Renal cortical epithelial cell (primary cell): Measurements from ENCODE around the gene PCDH15. TPM values are rescaled to one million over a fixed set of nuclear protein-coding genes. Genes with fewer than 3 reads are reported as not detected.
"Not testable (repeated sequence)": the region's sequence is repeated elsewhere in the genome, so short reads cannot be mapped to it uniquely, and the experiment has no call there.

Experiments
- DNase-seq: peaks from one replicate; pipeline ENCODE4 v3.0.0-alpha.2; 2011; ENCODE audit warnings: low read depth
- total RNA-seq: library from RNA; depleted of rRNA; stranded (reverse); fragments of >200 nt; gene quantifications from 2 replicates; pipeline ENCODE4 v1.2.3, GENCODE V29; 2014

PCDH15 gene
- total RNA-seq, 1 donor from 2014 or later = not detected

- DNase-seq = no peak
These were observed 247.0 kb downstream of the PCDH15 start for GRCh38 chr10:54554028-54554427.

GRCh38 chr10:54550016-54550415, 251.0 kb downstream of the PCDH15 start:
- no peak for DNase-seq

GRCh38 chr10:54531296-54531695, 269.7 kb downstream of the PCDH15 start:
- DNase-seq = no peak

DNA sequence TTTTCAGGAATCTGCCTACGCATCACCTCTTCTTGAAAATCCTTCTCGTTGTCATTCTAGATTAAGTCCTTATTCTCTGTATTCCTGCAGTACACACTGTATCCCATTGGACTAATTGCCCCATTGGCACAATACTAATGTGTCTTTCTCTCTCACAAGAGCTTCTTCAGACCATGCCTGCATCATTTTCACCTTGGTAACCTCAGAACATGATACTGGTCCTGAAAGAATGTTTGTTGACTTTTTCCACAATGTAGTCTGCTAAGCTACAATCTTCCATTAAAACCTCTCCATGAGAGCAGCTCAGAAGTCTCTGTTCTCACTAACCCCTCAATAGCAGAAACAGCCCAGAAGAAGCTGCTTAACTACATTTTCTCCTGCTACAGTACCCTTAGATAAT, 270.7 kb downstream of the PCDH15 start:
- no peak for DNase-seq

DNA sequence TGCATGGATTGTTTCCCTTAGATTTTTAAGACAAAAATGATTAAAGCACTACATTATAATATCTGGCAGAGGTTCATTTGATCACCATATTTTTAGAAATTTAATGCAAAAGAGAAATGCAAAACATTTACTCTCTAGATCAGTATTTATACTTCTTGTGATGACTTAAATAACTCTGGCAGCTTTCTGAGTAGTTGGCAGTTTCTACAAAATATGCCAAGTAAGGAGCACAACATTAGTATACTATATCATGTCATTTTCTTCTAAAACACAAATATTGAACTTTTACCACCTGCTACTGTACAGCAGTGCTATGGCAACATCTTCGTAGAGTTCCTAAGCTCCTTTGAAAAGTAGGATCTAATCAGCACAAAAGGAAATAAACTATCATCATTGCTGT, 275.2 kb downstream of the PCDH15 start:
- no peak for DNase-seq

DNA sequence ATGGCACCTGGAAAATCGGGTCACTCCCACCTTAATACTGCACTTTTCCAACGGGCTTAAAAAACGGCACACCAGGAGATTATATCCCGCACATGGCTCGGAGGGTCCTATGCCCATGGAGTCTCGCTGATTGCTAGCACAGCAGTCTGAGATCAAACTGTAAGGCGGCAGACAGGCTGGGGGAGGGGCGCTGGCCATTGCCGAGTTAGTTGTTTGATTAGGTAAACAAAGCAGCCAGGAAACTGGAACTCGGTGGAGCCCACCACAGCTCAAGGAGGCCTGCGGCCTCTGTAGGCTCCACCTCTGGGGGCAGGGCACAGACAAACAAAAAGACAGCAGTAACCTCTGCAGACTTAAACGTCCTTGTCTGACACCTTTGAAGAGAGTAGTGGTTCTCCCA, 285.8 kb downstream of the PCDH15 start:
- DNase-seq = not testable (repeated sequence)

GRCh38 chr10:54503863-54504262, 297.2 kb downstream of the PCDH15 start:
- no peak for DNase-seq

DNA sequence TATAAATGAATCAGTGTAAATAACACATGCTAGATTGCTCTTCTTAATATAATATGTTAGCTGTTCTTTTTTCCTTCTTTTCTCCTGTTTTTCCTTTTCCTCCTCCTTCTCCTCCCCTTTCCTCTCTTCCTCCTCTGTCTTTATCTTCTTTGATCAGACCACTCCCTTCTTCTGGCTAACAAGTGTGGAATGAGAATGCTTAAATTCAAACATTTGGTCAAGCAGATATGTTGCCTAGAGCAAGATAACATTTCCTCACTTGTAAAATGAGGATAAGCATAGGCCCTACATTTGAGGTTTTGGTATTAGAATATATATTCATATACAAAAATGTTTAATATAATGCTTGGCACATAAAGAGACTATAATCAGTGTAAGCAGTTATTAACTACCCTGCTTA, 299.1 kb downstream of the PCDH15 start:
- no peak for DNase-seq

- peak; percentile 79 for DNase-seq
These were observed 304.2 kb downstream of the PCDH15 start for GRCh38 chr10:54496852-54497251.

GRCh38 chr10:54487743-54488142, 313.3 kb downstream of the PCDH15 start:
- DNase-seq = no peak

GRCh38 chr10:54485971-54486370, 315.1 kb downstream of the PCDH15 start:
- no peak for DNase-seq

DNA sequence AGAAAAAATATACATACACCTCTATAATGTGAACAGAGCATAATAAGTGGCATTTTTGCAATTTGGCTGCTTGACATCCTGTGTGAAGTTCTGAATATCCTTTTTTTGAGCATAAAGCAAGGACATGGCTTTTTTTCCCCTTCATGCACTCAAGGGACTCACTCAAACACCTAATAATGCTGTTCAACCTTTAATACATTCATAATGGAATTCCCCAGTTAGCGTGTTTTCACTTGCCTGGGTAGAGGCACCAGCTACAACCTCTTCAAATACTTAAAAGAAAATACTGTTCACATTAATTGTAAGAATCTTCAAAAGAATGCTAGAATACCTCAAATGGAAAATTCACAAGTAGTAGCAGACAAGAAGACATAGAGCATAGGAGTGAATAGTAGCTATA, 316.8 kb downstream of the PCDH15 start:
- DNase-seq = no peak

GRCh38 chr10:54478601-54479000, 322.4 kb downstream of the PCDH15 start:
- DNase-seq = no peak

DNA sequence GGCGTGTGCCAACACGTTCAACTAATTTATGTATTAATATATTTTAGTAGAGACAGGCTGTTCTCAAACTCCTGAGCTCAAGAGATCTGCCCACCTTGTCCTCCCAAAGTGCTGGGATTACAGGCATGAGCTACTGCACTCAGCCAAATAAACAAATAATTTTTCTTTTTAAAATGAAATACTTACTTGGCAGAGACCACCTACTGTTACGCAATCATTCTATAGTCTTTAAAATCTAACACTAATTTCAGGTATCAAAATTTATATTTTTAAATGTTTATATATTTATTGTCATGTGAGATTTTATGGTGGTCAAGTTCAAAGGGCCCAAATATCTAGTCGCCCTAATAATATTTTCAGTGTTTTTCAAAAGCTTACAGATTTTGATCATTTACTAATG, 323.3 kb downstream of the PCDH15 start:
- no peak for DNase-seq

DNA sequence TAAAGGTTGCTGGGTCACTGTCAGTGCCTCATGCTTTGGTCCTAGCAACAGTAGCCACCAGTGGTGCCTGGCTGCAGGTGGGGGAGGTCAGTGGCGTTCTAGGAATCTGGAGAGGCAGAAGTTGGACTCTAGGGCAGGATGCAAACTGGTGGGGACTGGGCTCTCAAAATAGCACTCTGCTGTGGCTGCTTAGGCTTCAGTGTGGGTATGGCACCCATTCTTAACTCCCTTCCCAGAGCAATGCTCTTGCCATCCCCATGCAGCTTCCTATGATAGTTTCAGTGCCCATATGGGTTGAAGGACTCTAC, 330.8 kb downstream of the PCDH15 start:
- DNase-seq = no peak

- peak; percentile 4 for DNase-seq
These were observed 331.3 kb downstream of the PCDH15 start for GRCh38 chr10:54469587-54470323.

GRCh38 chr10:54454271-54454670, 346.8 kb downstream of the PCDH15 start:
- no peak for DNase-seq

DNA sequence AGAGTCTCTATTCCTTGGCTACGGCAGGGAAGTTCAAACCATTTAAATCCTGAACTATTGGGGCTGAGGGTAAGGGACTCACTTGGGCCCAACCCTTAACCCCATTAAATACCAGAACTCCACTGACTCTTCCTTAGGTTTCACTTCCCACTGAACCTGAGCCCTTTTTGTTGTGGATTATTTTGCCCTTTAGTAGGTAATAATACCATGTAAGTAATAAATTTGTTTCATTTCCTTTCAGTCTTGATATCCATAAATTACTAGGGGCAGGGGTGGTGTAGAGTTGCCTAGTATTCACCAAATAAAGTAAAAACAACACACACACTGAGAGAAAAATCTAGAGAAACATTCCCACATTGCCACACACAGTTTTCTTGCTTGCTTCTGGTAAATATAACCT, 352.0 kb downstream of the PCDH15 start:
- no peak for DNase-seq

DNA sequence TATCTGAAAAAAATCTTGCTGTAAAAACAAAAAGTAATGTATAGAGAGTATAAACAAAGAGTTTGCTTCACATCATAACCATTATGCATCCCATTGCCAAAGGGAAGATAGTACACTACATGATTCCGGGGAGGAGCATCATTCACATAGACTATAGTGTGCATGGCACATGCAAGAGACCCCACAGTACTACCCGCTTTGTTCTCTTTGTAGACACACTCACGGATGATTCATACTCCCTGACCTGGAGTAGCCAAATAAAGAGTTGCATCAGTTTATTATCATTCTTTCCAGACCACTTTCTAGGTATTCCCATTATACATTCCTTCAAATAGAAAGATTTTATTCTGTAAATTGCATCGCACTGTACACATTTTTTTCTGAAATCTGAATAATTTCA, 356.9 kb downstream of the PCDH15 start:
- peak; percentile 56 for DNase-seq

DNA sequence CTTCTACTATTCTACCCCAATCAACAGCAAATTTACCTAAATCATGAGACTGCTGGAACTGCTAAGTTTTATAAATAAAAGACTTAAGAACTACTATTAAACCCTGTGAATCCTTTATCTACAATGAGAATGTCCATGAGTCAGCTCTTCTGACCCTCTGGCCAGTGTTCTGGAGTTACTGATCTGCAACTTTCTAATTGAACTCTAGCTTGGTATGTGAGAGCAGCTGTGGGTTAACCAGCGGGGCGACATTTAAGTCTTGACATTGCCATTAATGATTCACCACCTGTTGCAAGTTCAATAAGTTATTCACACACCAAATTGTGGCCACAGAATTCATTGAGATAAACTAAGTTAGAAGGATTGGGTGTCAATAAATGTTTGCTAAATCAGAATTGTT, 359.8 kb downstream of the PCDH15 start:
- peak; percentile 98 for DNase-seq

DNA sequence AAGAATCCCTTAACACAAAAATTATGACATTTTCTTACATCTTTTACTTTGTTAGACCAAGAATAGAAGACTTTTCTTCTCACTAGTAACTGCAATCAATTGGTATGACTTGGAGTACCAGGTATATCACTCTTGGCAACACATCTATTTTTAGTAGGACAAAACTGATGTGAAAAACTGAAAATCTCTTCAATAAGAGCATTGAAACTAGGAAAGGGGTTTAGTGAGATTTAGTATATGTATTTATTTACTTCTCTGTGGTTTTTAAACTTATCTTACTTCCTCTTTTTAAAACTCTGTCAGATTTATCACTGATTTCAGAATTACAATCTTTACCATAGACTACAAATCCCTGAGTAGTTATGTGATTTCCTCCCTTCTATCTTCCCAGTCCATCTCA, 366.2 kb downstream of the PCDH15 start:
- no peak for DNase-seq

DNA sequence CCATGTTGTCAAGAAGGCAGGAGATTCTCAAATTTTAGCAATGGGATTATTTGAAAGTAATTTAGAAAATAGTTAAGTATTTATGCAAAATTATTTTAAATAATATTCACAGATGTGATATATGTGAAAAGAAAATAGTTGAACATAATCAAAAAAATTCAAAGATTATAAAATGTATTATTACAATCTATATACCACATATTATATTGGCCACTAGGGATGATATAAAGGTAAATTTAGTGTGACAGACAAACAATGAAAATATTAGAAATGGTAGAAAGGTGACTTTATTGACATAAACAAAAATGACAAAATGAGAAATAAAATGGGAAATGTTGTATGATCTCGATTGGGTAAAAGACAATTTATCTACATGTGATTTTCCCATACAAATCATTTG, 385.5 kb downstream of the PCDH15 start:
- no peak for DNase-seq

GRCh38 chr10:54402576-54402975, 398.5 kb downstream of the PCDH15 start:
- DNase-seq = peak; percentile 38

DNA sequence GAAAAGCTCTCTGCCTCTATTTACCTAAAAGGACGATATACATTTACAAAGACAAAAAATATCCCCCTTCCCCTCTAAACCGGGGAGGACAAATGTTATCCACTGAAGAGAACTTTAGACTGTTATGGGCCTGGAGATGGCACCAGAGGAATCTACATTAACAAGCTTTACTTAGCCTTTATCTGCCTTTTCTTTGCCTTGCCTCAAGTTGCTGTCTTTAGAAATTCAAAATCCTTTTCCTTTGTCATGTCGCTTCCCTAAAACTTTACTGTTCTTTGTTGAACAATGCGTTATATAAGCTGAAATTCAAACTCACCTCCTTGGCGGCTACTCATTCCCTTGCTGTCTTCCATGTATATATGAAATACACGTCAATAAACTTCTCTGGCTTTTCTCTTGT, 405.0 kb downstream of the PCDH15 start:
- no peak for DNase-seq
